NCI-H345 treated with DMSO at 0.1 percent for 48 hours (cell line): ENCODE results near the gene CYTH4.

ENCODE experiments used
- DNase-seq: peaks from one replicate; lab custom pipeline; 2025; ENCODE audit not compliant: unreplicated experiment; lab: John Stamatoyannopoulos, UW

CYTH4 gene

DNA sequence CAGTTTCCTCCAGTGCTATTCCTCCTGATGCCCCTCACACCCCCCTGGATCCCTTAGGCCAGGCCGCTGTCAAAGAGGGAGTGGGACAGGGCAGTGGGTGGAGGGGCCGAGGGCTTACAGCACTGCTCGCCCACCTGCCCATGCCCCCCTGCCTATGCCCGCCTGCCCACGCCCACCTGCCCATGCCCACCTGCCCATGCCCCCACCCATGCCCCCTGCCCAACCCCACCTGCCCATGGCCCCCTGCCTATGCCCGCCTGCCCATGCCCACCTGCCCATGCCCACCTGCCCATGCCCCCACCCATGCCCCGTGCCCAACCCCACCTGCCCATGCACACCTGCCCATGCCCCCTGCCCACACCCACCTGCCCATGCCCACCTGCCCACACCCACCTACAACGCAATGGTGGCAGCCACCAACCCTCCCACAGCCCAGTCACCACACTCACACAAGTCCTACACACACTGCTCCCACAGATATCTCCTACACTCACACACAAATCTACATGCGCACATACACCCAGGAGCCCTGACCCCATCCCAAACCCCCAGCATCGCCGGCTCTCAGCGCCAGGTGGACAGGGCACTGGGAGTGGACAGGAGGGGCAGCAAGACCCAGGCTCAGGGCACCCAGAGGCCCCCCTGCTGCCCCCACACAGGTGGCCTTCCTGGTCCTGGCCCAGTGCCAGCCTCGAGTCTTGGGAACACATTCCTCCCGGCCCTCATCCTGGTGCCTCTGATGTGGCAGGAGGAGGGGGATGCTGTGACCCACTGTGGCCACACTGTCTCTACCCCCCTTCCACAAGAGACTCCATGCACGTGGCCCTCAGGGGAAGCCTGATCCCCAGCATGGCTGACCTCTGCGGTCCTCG lies 61.8 kb downstream of the CYTH4 start:
- DNase-seq, result no peak

- no peak for DNase-seq
Observed at GRCh38 chr22:37344735-37345449, 62.6 kb downstream of the CYTH4 start.

- no peak for DNase-seq
Observed at GRCh38 chr22:37345863-37346504, 63.7 kb downstream of the CYTH4 start.

DNA sequence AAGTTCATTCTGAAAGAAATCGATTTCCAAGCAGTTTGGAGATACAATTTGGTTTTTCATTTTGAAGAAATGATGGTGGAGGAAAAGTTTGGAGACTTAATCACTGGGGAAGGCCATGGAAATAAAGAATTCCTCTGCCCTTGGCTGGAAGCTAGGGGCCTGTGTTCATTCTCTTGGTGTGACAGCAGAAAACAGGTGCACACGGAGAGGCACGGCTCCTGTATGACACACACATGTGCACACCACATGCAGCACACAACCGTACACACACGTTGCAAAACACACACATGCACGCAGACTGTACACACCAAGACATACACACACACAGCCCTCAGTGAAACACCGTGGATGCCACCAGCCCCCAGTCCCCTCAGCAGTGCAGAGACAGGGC lies 64.2 kb downstream of the CYTH4 start:
- no peak for DNase-seq

DNA sequence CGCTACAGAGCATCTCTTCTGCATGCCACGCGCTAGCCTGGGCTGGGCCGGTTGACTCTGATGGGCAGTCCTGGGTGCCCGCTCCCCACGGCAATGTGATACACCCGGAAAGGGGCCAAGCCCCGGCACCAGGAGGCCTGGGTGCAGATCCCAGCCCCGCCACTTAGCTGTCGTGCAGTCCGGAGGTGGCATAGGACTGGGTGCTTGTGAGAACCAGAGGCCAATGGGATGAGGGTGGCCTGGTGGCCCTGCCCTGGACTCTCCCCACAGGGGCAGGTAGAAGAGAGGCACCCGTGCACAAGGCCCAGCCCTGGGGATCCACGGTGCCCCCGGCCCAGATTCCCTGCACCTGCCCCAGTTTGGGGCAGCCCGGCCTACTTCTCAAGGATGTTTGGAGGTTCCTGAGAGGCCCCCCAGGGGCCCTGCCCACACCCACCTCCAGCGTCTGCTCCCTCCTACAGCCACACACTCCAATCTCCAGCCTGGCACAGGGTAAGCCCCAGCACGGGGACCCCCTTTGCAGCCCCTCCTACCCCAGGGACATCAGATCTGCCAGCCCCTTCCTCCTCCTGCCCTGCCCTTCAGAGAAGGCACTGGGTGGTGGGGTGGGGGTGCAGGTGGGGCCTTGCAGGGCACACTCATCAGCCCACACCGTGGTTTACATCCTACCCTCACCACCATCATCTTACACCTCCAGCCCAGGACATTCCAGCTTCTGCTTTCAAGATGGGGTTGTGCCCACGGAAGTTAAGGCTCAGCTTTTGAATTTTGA lies 66.9 kb downstream of the CYTH4 start:
- no peak for DNase-seq

- no peak for DNase-seq
Observed at GRCh38 chr22:37351232-37351631, 68.9 kb downstream of the CYTH4 start.

DNA sequence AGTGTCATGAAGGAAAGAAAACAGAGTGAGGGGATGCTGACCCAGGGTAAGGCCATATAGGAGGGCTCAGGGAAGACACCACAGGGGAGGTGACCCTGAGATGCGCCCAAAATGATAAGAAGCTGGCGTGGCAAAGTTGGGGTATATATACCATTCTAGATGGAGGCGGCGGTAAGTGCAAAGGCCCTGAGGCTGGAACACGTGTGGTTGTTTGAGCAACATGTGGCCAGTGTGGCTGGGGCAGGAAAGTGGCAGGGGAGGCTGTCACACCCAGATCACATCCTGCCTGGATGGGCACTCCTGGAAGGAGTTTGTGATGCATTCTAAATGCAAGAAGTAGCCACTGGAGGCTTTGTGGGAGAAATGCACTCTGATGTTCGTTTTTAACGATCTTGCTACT lies 70.2 kb downstream of the CYTH4 start:
- no peak for DNase-seq

GRCh38 chr22:37353839-37354238 lies 71.5 kb downstream of the CYTH4 start:
- DNase-seq, result no peak

DNA sequence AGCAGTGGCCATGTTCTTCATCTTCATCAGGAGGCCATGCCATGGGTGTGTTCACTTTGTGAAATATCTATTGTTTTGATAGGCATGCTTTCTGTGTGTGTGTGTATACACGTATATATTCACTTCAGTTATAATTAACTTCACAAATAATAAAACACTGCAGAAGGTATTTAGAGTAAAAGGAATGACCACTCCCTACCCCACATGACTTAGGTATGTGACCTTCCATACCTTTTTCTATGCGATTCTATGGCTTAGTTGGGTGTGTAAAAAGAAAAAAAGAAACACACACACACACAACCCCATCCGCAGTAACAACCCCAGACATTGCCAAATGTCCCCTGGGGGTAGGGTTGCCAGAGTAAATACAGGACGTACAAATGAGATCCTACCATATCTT lies 72.0 kb downstream of the CYTH4 start:
- no peak for DNase-seq

GRCh38 chr22:37354670-37355069 lies 72.4 kb downstream of the CYTH4 start:
- DNase-seq, result no peak

- no peak for DNase-seq
Observed at GRCh38 chr22:37355174-37355573, 72.9 kb downstream of the CYTH4 start.

GRCh38 chr22:37356922-37357321 lies 74.6 kb downstream of the CYTH4 start:
- no peak for DNase-seq

- no peak for DNase-seq
Observed at GRCh38 chr22:37357446-37358075, 75.3 kb downstream of the CYTH4 start.

DNA sequence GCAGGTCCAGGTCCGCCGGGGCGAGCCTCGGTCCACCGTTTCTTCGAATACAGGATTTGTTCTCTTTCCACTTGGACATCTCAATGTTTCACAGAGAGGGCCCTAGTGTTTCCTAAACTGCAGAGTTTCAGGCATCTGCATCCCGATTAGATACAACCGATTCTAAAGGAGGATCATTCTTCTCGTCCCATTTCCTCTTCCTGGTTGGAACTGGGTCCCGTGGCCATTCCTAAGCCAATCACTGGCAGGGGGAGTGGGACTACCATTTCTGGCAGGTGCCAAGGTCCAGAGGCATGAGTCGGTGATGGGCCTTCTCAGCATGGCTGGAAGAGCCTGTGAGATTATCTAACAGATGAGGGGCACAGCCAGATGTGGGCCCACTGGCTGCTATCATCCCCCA lies 76.1 kb downstream of the CYTH4 start:
- no peak for DNase-seq

GRCh38 chr22:37358917-37359316 lies 76.6 kb downstream of the CYTH4 start:
- no peak for DNase-seq

DNA sequence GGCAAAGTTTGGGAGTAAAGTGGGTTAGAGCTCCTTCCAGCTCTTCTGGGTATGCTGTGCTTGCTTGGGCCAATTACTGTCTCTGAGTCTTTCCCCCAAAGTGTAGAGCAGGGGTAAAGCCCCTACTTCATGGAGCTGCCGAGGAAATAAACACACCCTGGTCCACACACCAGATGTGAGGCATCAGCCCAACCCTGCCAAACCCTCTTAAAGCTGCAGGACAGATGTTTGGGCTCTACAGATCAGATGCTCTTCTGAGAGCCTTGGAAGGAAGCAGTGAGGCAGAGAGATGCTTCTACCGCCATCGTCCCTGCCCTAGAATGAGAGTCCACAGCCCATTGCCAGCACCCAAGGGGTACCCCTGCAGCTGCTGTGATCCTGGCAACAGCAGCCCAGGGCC lies 80.3 kb downstream of the CYTH4 start:
- DNase-seq, result no peak

DNA sequence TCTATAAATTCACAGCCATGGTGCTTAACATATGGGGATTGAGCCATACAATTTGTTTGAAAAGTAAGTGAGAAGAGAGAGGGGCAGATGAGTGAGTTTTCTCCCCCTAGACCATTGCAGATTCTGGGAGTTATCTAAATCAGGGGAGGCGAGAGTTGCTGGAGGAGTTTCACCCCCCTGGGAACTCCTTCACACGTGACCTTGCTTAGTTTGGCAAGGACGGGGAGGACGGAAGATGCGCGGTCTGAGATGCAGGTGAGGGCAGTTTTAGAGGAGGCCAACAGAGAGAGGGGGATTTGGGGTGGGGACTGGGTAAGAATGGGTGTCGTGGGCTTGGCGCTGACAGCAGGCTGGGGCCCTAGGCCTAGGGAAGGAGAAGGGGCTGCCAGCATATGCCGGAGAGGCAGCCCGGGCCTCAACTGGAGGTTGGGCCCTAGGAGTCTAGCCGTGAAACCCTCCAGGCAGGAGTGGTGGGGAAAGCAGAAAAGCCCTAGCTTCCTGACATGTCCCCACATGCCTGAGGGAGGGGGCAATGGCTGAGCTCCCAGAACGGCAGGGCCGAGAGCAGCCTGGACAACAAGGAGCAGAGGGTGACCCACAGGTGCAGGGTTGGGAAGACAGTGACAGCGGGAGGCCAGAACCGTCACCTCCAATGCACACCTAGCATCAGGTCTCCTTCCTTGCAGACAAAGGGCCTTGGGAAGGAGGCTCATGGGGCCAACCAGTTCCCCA lies 81.1 kb downstream of the CYTH4 start:
- no peak for DNase-seq
